ENCODE data around the gene CD81.

The CD81 gene

DNA sequence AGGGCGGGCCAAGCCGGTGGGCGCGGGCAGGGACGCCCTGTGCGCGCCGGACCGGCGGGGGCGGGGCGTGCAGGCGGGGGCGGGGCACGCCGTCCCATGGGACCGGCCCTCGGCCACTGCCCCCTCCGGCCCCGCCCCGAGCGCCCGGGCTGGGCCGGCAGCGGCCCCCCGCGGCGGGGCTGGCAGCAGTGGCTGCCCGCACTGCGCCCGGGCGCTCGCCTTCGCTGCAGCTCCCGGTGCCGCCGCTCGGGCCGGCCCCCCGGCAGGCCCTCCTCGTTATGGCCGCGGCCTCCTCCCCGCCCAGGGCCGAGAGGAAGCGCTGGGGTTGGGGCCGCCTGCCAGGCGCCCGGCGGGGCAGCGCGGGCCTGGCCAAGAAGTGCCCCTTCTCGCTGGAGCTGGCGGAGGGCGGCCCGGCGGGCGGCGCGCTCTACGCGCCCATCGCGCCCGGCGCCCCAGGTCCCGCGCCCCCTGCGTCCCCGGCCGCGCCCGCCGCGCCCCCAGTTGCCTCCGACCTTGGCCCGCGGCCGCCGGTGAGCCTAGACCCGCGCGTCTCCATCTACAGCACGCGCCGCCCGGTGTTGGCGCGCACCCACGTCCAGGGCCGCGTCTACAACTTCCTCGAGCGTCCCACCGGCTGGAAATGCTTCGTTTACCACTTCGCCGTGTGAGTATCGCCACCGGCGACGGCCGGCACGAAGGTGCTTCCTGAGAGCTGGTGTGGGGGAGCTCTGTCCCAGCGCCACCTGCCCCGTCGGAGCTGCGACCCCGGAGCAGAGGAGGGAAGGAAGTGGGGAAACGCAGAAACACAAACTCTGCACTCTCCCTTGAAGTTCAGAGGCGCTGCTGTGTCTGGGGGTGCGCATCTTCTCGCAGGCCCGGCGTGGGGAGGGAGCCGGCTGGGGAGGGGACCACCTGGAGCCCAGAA, 68.0 kb downstream of the CD81 start, which contains the start of gene KCNQ1:
KCNQ1 (plus strand) TSS at position 188 of the 925 bp plus-strand sequence; CDS start at position 279, 91 bp downstream.
- Histone ChIP-seq H3K4me3 (peak within 1 kb of the TSS; percentile 1 to 38 (median 29)), H3K27ac (peak within 1 kb of the TSS in 4 of 21 experiments; percentile 21 to 54 (median 30))

DNA sequence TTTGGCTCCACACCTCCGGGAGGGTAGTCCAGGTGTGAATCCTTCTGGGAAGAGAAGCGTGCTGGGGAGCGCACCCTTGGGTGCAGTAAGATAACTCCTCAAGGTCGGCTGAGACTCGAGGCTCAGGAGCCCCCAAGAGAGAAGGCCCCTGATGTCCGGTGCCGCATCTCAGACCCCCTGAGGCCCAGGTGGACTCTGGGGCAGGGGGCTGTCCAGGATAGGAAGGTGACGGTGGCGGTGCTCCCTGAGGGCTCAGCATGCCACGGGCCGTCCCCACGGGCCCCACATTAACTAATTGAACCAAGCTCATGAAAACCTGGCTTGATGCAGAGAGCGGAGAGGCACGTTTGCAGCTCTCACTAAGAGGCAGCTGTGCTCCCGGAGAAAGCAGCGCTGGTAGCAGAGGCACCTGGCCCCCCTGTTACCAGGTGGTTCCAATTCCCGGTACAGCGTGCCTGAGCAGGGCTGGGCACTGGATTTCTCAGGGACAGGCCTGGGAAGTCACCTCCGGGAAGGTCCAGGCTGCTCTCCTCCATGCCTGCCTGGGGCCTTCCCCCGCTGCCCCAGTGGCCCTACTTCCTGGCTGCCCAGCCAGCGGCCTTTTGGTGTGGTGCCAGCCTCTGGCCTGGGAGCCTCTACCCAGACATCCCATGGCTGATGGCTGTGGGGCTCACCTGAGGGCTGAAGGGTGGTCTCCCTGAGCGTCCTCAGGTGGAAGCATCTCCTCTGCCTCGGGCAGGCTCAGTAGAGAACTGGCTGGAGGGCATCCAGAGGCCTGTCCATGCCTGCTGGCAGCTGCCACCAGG, 68.8 kb downstream of the CD81 start:
- H3K27ac ChIP-seq, result peak overlapping the region in 4 of 21 experiments; percentile 20 to 69 (median 39)
- peak overlapping the region; percentile 1 to 38 (median 29) for H3K4me3 ChIP-seq

DNA sequence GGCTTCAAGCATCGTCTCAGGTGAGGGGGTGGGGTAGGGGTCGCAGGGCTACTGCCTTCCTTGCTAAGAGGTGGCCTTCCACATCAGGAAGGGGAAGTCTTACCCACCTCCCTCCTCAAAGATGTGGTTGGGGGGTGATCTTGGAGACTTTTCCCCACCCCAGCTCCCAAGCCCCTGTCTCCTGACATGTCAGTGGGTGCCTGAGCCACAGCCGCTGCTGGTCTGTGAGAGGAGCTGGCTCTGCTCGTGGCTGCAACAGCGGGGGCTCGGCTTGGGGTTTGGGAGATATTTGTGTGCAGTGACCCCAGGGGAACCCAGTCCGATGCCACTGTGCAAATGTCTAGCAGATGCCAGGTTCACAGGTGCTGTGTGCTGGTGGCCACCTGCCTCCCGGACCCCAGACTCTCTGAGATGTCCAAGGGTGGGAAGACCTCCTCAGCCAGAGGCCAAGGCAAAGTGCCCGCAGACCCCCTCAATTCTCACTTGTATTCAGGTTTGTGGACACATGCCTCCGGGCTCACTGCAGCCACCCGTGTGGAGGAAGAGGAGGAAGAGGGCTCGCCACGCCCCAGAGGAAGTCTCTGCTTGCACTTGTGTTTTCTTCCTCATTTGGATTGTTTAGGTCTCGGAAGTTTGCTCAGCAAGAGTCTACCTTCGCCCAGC, 69.6 kb downstream of the CD81 start:
- peak overlapping the region in 6 of 21 experiments; percentile 20 to 69 (median 34) for H3K27ac ChIP-seq
- H3K4me3 ChIP-seq, result peak overlapping the region in 1 of 7 experiments; percentile 31
